ENCODE data around the gene TPBG. TPM values are rescaled to one million over a fixed set of nuclear protein-coding genes. Genes with fewer than 3 reads are reported as not detected.

TPBG gene
- 69.7 and 87.8 TPM in 2 replicates for total RNA-seq

GRCh38 chr6:82363428-82364086 lies at the start of gene TPBG:
Gene TPBG (plus strand): TSS chr6:82363817. CDS start chr6:82364962, 1,145 bp downstream.

Other genes starting within 250 kb of the TPBG start
- gene IBTK, start 116.1 kb upstream of the TPBG start, total RNA-seq = 16.5 and 31.3 TPM in 2 replicates